HepG2 (cell line): ENCODE results near the gene UBAC1. TPM values are rescaled to one million over a fixed set of nuclear protein-coding genes. Genes with fewer than 3 reads are reported as not detected.

Experiments used
- ATAC-seq: fragments of 200-7000 bp; cut with Tn5 transposase; 3 replicates; pipeline ENCODE4 v1.9.1; 2020; ENCODE audit warnings: mild to moderate bottlenecking, moderate library complexity
- BruUV-seq: library from RNA; stranded (reverse); fragments of 400-500 nt; replicated peaks from 2 replicates; lab custom pipeline; 2021; lab: Mats Ljungman, UMichigan
- CTCF ChIA-PET: fragments of 300-600 bp; formaldehyde crosslinking; extraction: SDS; loops from one replicate; lab custom pipeline; 2021; ENCODE audit warnings: low total read pairs, inconsistent platforms, low intra/inter-chr PET ratio; lab: Yijun Ruan, JAX
- POLR2A ChIA-PET: fragments of 350-600 bp; sonication (Branson Sonifier 250); formaldehyde crosslinking; loops from one replicate; lab custom pipeline; 2020; ENCODE audit warnings: antibody characterized with exemption, inconsistent platforms; lab: Yijun Ruan, JAX
- DNase-seq: peaks from one replicate; pipeline ENCODE4 v3.0.0-alpha.2; 2015; ENCODE audit warnings: low spot score
- FAIRE-seq: peaks from 3 replicates; lab custom pipeline; 2011; peaks lifted over from hg19 to GRCh38; lab: Jason Lieb, UNC
- H2AFZ ChIP-seq: one replicate; pipeline ENCODE4 v1.6.1; 2011; ENCODE audit warnings: low read length, inconsistent platforms
- H3K27ac ChIP-seq: fragments of 300-600 bp; 3 replicates; pipeline ENCODE4 v1.8.0; 2011; ENCODE audit warnings: mixed run types, mild to moderate bottlenecking, mixed read lengths, low read length, inconsistent platforms; ENCODE audit not compliant: insufficient read depth; ENCODE audit errors: extremely low read length
- H3K27me3 ChIP-seq, 2 experiments: fragments of 200-600 bp in 1 of 2; 2 replicates in 1 of 2; 3 replicates in 1 of 2; pipeline versions ENCODE4 v1.6.0 to v1.8.0; 2011; ENCODE audit warnings: low read length in 2 of 2, mild to moderate bottlenecking in 2 of 2, moderate library complexity in 2 of 2, inconsistent platforms in 1 of 2; ENCODE audit not compliant: insufficient read depth in 2 of 2, control insufficient read depth in 1 of 2
- H3K36me3 ChIP-seq, 2 experiments: fragments of 200-600 bp in 1 of 2; replicated peaks in 1 of 2; 2 replicates in 1 of 2; 3 replicates in 1 of 2; pipeline versions ENCODE4 v1.5.1 to v1.8.0; 2011; ENCODE audit warnings: low read length in 2 of 2, inconsistent platforms in 1 of 2; ENCODE audit not compliant: insufficient read depth in 2 of 2, control insufficient read depth in 1 of 2
- H3K4me1 ChIP-seq: 2 replicates; pipeline ENCODE4 v1.5.1; 2012; ENCODE audit warnings: low read length, inconsistent platforms; ENCODE audit not compliant: insufficient read depth
- H3K4me2 ChIP-seq: 2 replicates; pipeline ENCODE4 v1.6.0; 2011; ENCODE audit warnings: low read depth, low read length, inconsistent platforms
- H3K4me3 ChIP-seq, 3 experiments: fragments of 200-600 bp in 1 of 3; sonication (generic), shearing (Covaris generic) in 1 of 3; replicated peaks in 1 of 3; 2 replicates each; pipeline ENCODE4 v1.5.1; 2011 to 2016; ENCODE audit warnings: low read length in 3 of 3, inconsistent platforms in 2 of 3, low read depth in 2 of 3, mild to moderate bottlenecking in 2 of 3, control low read depth in 1 of 3, mixed read lengths in 1 of 3; ENCODE audit not compliant: insufficient read depth in 1 of 3
- H3K79me2 ChIP-seq: one replicate; pipeline ENCODE4 v1.6.1; 2011; ENCODE audit warnings: low read length, inconsistent platforms; ENCODE audit not compliant: insufficient read depth
- H3K9ac ChIP-seq: 2 replicates; pipeline ENCODE4 v1.6.0; 2011; ENCODE audit warnings: mild to moderate bottlenecking, low read depth, low read length, inconsistent platforms; ENCODE audit not compliant: insufficient read depth
- H3K9me3 ChIP-seq: 2 replicates; pipeline ENCODE4 v1.5.1; 2012; ENCODE audit warnings: mild to moderate bottlenecking, low read length
- H4K20me1 ChIP-seq: 2 replicates; pipeline ENCODE4 v1.6.0; 2011; ENCODE audit warnings: inconsistent platforms, mild to moderate bottlenecking, low read length, moderate library complexity; ENCODE audit not compliant: insufficient read depth
- AKNA ChIP-seq: sonication (generic); formaldehyde crosslinking; IDR thresholded peaks from 2 replicates; pipeline ENCODE4 v1.4.0; 2020; ENCODE audit warnings: missing genetic modification reagents, borderline replicate concordance
- BHLHE40 ChIP-seq: IDR thresholded peaks from 2 replicates; pipeline ENCODE4 v1.6.1; 2011; ENCODE audit warnings: low read length, improper control_type of control experiment
- FOXC1 ChIP-seq: sonication (generic); formaldehyde crosslinking; IDR thresholded peaks from 2 replicates; pipeline ENCODE4 v1.8.0; 2022; ENCODE audit warnings: mild to moderate bottlenecking, missing genetic modification reagents, borderline replicate concordance
- MAX ChIP-seq: IDR thresholded peaks from 2 replicates; pipeline ENCODE4 v1.6.1; 2012; ENCODE audit warnings: inconsistent platforms
- PRMT3 ChIP-seq: sonication (generic); formaldehyde crosslinking; IDR thresholded peaks from 2 replicates; pipeline ENCODE4 v1.8.1; 2022; ENCODE audit warnings: low read depth, mild to moderate bottlenecking, moderate library complexity, missing genetic modification reagents, borderline replicate concordance
- ZHX2 ChIP-seq, 2 experiments: sonication (generic) in 1 of 2; formaldehyde crosslinking in 1 of 2; IDR thresholded peaks; 2 replicates each; pipeline versions ENCODE4 v1.6.1 to v1.9.0; 2014 to 2022; ENCODE audit warnings: antibody characterized with exemption in 1 of 2, borderline replicate concordance in 1 of 2, inconsistent platforms in 1 of 2, low read depth in 1 of 2, missing genetic modification reagents in 1 of 2
- ZNF496 ChIP-seq: sonication (generic); formaldehyde crosslinking; IDR thresholded peaks from 2 replicates; pipeline ENCODE4 v1.8.1; 2023; ENCODE audit warnings: mild to moderate bottlenecking, moderate library complexity, missing genetic modification reagents; ENCODE audit not compliant: insufficient replicate concordance
- ZNF547 ChIP-seq: sonication (generic); formaldehyde crosslinking; IDR thresholded peaks from 2 replicates; pipeline ENCODE4 v1.5.1; 2020; ENCODE audit warnings: mild to moderate bottlenecking, missing genetic modification reagents
- ZNF83 ChIP-seq: sonication (generic); formaldehyde crosslinking; IDR thresholded peaks from 2 replicates; pipeline ENCODE4 v1.4.0; 2020; ENCODE audit warnings: missing genetic modification reagents, mild to moderate bottlenecking, borderline replicate concordance
- WGBS: methylation state at CpG from one replicate; pipeline ENCODE4 v1.1.6; 2017; ENCODE audit warnings: low lambda C conversion rate; 5-methylcytosine and 5-hydroxymethylcytosine counted together
- in situ Hi-C: cut with HindIII; loops from 2 replicates; pipeline ENCODE4 v1.10.0; 2017; ENCODE audit warnings: low pct_unique_long_range_greater_than_20kb; ENCODE audit not compliant: extremely low pct_ligation_motif_present
- intact Hi-C: fragments of 100-400 bp; cut with micrococcal nuclease; formaldehyde crosslinking; loops from one replicate; pipeline ENCODE4 v1.10.0; 2022; ENCODE audit not compliant: unreplicated experiment
- polyA plus RNA-seq, 8 experiments: library from polyadenylated mRNA; depleted of rRNA in 3 of 8; stranded (reverse) in 7 of 8; unstranded in 1 of 8; fragments of >200 nt; fragmentation: Illumina TruSeq in 4 of 8; extraction: Trizol in 4 of 8; gene quantifications; 2 replicates each; pipeline versions ENCODE4 v1.2.1 to v1.2.3, GENCODE V29; 2011 to 2016; ENCODE audit warnings: low read depth in 4 of 8, missing spikeins in 1 of 8, mixed read lengths in 1 of 8; ENCODE audit not compliant: insufficient read depth in 1 of 8
- total RNA-seq, 5 experiments: library from RNA; depleted of rRNA; stranded (reverse); fragments of >200 nt; fragmentation: Illumina TruSeq; extraction: Trizol; gene quantifications; 2 replicates each; pipeline ENCODE4 v1.2.3, GENCODE V29; 2016; ENCODE audit warnings: low read depth in 1 of 5

Gene UBAC1
- total and polyA plus RNA-seq, 2 of the 13 experiments (the other 11 are each of a cell fraction or from before 2014, with no cell fraction given): 32.2 to 34.1 TPM

- TF ChIP-seq AKNA (CRISPR knock-in tag) (no peak), MAX (peak; percentile 88)
Observed at GRCh38 chr9:135907006-135907430, 54.2 kb downstream of the UBAC1 start (continued).

GRCh38 chr9:135906291-135907005 lies 54.7 kb downstream of the UBAC1 start:
- intact Hi-C loops: loop anchor here (2.0 kb wide), 1 partner anchor 42 kb away; no protein-coding TSS in a partner anchor
- Histone ChIP-seq H3K9me3 (no peaks in the 10 kb centered on the region), H4K20me1 (peaks cover 27% of the 10 kb centered on the region), H3K36me3 (peaks cover 2 to 16% of the 10 kb centered on the region in 2 experiments; a peak in 4 of 5 replicates), H3K27me3 (no peaks in the 10 kb centered on the region), H3K4me1 (peaks cover 69% of the 10 kb centered on the region), H3K9ac (peak overlapping the region; percentile 68), H3K4me3 (peak overlapping the region; percentile 69 to 80 (median 75)), H3K4me2 (peak overlapping the region; percentile 86), H2AFZ (no peak overlapping the region), H3K27ac (peak overlapping the region; percentile 32), H3K79me2 (peaks cover 68% of the 10 kb centered on the region)
- FAIRE-seq (no peak), DNase-seq (no peak), ATAC-seq (peak; percentile 28; the same call in 2 of the 3 replicates)
- 0% methylated on average over 9 of the region's 70 CpGs for WGBS
- CTCF ChIA-PET: no interaction called here
- in situ Hi-C loops: no loop called here
- no TSS peak for BruUV-seq
- POLR2A ChIA-PET: interaction anchor here (1.1 kb wide), 1 partner anchor 213 kb away, joined by 5 read pairs; no protein-coding TSS in a partner anchor
- no peak for TF ChIP-seq ZNF496 (CRISPR knock-in tag)
- TF ChIP-seq BHLHE40: no peak
- TF ChIP-seq ZNF547 (CRISPR knock-in tag): no peak
- no peak for TF ChIP-seq ZHX2 (IDR thresholded peaks at IDR 0.05; ENCODE audit: low read depth)
- no peak for TF ChIP-seq ZHX2 (CRISPR knock-in tag; IDR thresholded peaks at IDR 0.05; ENCODE audit: borderline replicate concordance)
- TF ChIP-seq PRMT3 (CRISPR knock-in tag): no peak
- TF ChIP-seq FOXC1 (CRISPR knock-in tag): no peak
- no peak for TF ChIP-seq ZNF83 (CRISPR knock-in tag)
